SW 1271 (cell line): ENCODE results near the gene SHISA5.

Experiments
- DNase-seq, 2 experiments: peaks; one replicate each; lab custom pipeline; 2025; lab: John Stamatoyannopoulos, UW

SHISA5 gene

GRCh38 chr3:48430708-48431101, 73.3 kb downstream of the SHISA5 start:
- no peak for DNase-seq

GRCh38 chr3:48429960-48430707, 73.8 kb downstream of the SHISA5 start, which contains the start of gene PLXNB1:
Gene PLXNB1, minus strand, starts transcription at chr3:48430086. Its CDS starts 5,475 bp downstream, at chr3:48424611.
- no peak for DNase-seq

- no peak for DNase-seq
These were observed 74.5 kb downstream of the SHISA5 start for GRCh38 chr3:48429317-48429959.

- no peak for DNase-seq
These were observed 75.2 kb downstream of the SHISA5 start for GRCh38 chr3:48428572-48429316.

GRCh38 chr3:48428088-48428571, 75.8 kb downstream of the SHISA5 start:
- DNase-seq, result no peak

GRCh38 chr3:48427630-48427962, 76.4 kb downstream of the SHISA5 start:
- DNase-seq, result no peak

GRCh38 chr3:48426944-48427629, 76.9 kb downstream of the SHISA5 start:
- no peak for DNase-seq

GRCh38 chr3:48426401-48426909, 77.5 kb downstream of the SHISA5 start:
- no peak for DNase-seq

GRCh38 chr3:48425281-48425812, 78.6 kb downstream of the SHISA5 start:
- no peak for DNase-seq

- no peak for DNase-seq
These were observed 79.9 kb downstream of the SHISA5 start for GRCh38 chr3:48423883-48424695.

- DNase-seq, result no peak
These were observed 80.6 kb downstream of the SHISA5 start for GRCh38 chr3:48423241-48423882.

GRCh38 chr3:48422681-48423080, 81.3 kb downstream of the SHISA5 start:
- no peak for DNase-seq

- DNase-seq, result no peak
These were observed 81.7 kb downstream of the SHISA5 start for GRCh38 chr3:48422272-48422671.

- DNase-seq, result no peak
These were observed 83.4 kb downstream of the SHISA5 start for GRCh38 chr3:48420561-48420960.

GRCh38 chr3:48419597-48419996, 84.4 kb downstream of the SHISA5 start:
- DNase-seq, result no peak

GRCh38 chr3:48419149-48419548, 84.8 kb downstream of the SHISA5 start:
- DNase-seq, result no peak

- DNase-seq, result no peak
These were observed 85.3 kb downstream of the SHISA5 start for GRCh38 chr3:48418651-48419050.

- no peak for DNase-seq
These were observed 85.8 kb downstream of the SHISA5 start for GRCh38 chr3:48418140-48418539.
